ENCODE measurements around the gene DPH1.

Gene DPH1

DNA sequence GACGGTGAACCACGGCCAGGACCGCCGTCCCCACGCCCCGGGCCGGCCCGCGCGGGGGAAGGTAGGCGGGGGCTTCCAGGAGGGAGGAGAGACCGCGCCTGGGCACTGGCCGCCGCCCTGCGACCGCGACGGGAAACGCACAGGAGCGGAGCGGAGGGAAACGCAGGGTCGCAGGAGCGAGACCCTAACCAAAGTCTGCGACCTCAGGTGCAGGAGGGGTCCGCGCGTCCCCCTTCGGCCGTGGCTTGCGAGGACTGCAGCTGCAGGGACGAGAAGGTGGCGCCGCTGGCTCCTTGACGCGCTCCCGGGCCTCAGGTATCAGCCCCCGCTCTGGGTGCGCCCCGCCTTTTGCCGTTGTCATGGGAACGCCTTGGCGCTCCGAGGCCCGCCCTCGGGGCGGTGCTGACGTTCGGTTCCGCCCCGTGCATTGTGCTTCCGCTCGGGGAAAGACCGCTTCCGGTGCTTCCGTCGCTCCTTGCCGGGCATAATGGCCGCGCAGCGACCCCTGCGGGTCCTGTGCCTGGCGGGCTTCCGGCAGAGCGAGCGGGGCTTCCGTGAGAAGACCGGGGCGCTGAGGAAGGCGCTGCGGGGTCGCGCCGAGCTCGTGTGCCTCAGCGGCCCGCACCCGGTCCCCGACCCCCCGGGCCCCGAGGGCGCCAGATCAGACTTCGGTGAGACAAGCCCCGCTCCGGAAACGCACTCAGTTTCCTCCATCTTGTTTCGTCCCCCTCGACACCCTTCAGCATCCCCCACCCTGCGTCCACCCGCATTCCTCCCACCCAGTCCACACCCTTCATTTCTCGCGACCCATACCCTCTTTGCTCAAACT is 11.8 kb downstream of the DPH1 start, which contains the start of gene OVCA2:
TSS of gene OVCA2 (plus strand) at position 462 of the 829 bp plus-strand sequence. CDS start at position 488, 26 bp downstream.
- Histone ChIP-seq H2AFZ (ENCODE audit: low read depth, low read length) (no peak within 1 kb of the TSS), H3K9ac (ENCODE audit: low read length) (peak within 1 kb of the TSS; percentile 85), H4K20me1 (ENCODE audit: insufficient read depth, low read length) (no peaks in the 10 kb centered on the region), H3K9me3 (ENCODE audit: insufficient read depth, low read length) (no peaks in the 10 kb centered on the region), H3K4me1 (ENCODE audit: low read length) (peaks cover 12% of the 10 kb centered on the region), H3K4me3 (ENCODE audit: low read length) (peak within 1 kb of the TSS; percentile 84), H3K27ac (ENCODE audit: low read length) (peak within 1 kb of the TSS; percentile 66), H3K27me3 (ENCODE audit: low read depth, low read length) (no peaks in the 10 kb centered on the region), H3K79me2 (ENCODE audit: low read length) (peaks cover 13% of the 10 kb centered on the region), H3K36me3 (replicated peaks; ENCODE audit: low read depth, low read length) (peaks cover 21% of the 10 kb centered on the region), H3K4me2 (ENCODE audit: low read length) (peak within 1 kb of the TSS; percentile 100)
- no peak for TF ChIP-seq EZH2phosphoT487 (IDR thresholded peaks at IDR 0.05; ENCODE audit: low read depth)
- TF ChIP-seq, protein P1, sequence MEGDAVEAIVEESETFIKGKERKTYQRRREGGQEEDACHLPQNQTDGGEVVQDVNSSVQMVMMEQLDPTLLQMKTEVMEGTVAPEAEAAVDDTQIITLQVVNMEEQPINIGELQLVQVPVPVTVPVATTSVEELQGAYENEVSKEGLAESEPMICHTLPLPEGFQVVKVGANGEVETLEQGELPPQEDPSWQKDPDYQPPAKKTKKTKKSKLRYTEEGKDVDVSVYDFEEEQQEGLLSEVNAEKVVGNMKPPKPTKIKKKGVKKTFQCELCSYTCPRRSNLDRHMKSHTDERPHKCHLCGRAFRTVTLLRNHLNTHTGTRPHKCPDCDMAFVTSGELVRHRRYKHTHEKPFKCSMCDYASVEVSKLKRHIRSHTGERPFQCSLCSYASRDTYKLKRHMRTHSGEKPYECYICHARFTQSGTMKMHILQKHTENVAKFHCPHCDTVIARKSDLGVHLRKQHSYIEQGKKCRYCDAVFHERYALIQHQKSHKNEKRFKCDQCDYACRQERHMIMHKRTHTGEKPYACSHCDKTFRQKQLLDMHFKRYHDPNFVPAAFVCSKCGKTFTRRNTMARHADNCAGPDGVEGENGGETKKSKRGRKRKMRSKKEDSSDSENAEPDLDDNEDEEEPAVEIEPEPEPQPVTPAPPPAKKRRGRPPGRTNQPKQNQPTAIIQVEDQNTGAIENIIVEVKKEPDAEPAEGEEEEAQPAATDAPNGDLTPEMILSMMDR (IDR thresholded peaks at IDR 0.05; ENCODE audit: low read depth, low read length), result peak; percentile 48

DNA sequence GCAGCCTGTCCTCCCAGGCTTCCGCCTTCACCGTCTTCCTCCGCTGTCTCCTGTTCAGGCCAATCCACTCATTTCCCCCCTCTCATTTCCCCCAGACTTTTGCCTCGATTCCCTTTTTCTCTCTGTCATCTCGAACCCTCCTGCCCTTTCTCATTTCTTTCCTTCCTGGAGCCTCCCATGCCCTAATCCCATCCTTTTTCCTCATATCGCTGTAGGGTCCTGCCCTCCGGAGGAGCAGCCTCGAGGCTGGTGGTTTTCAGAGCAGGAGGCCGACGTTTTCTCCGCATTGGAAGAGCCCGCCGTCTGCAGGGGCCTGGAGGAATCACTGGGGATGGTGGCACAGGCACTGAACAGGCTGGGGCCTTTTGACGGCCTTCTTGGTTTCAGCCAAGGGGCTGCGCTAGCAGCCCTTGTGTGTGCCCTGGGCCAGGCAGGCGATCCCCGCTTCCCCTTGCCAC is 12.5 kb downstream of the DPH1 start:
- Histone ChIP-seq H3K4me3 (ENCODE audit: low read length) (peak overlapping the region; percentile 84), H3K9me3 (ENCODE audit: insufficient read depth, low read length) (no peaks in the 10 kb centered on the region), H3K79me2 (ENCODE audit: low read length) (peaks cover 13% of the 10 kb centered on the region), H3K27me3 (ENCODE audit: low read depth, low read length) (no peaks in the 10 kb centered on the region), H3K9ac (ENCODE audit: low read length) (peak overlapping the region; percentile 85), H3K36me3 (replicated peaks; ENCODE audit: low read depth, low read length) (peaks cover 21% of the 10 kb centered on the region), H3K27ac (ENCODE audit: low read length) (peak overlapping the region; percentile 66), H3K4me2 (ENCODE audit: low read length) (peak overlapping the region; percentile 100), H3K4me1 (ENCODE audit: low read length) (peaks cover 12% of the 10 kb centered on the region), H2AFZ (ENCODE audit: low read depth, low read length) (no peak overlapping the region), H4K20me1 (ENCODE audit: insufficient read depth, low read length) (no peaks in the 10 kb centered on the region)
- TF ChIP-seq EZH2phosphoT487 (IDR thresholded peaks at IDR 0.05; ENCODE audit: low read depth), result no peak

DNA sequence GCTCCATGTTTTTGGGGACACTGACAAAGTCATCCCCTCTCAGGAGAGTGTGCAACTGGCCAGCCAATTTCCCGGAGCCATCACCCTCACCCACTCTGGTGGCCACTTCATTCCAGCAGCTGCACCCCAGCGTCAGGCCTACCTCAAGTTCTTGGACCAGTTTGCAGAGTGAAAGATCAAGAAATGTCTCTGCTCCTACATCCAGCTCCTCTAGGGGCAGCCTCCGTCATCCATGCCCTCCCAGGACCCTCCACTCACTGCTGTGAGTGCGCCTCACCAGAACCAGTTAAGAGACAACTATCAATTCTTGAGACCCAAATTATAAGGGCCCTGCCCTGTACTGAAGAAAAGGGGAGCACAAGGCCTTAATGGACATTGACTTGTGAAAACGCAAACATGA is 13.0 kb downstream of the DPH1 start:
- Histone ChIP-seq H3K9me3 (ENCODE audit: insufficient read depth, low read length) (no peaks in the 10 kb centered on the region), H3K4me2 (ENCODE audit: low read length) (peak overlapping the region; percentile 100), H3K4me3 (ENCODE audit: low read length) (peak overlapping the region; percentile 84), H4K20me1 (ENCODE audit: insufficient read depth, low read length) (no peaks in the 10 kb centered on the region), H3K27me3 (ENCODE audit: low read depth, low read length) (no peaks in the 10 kb centered on the region), H3K27ac (ENCODE audit: low read length) (peak overlapping the region; percentile 66; the same call in 1 of the 2 replicates), H2AFZ (ENCODE audit: low read depth, low read length) (no peak overlapping the region), H3K4me1 (ENCODE audit: low read length) (peaks cover 12% of the 10 kb centered on the region), H3K9ac (ENCODE audit: low read length) (peak overlapping the region; percentile 85; the same call in 1 of the 2 replicates), H3K36me3 (replicated peaks; ENCODE audit: low read depth, low read length) (peaks cover 21% of the 10 kb centered on the region), H3K79me2 (ENCODE audit: low read length) (peaks cover 13% of the 10 kb centered on the region)
- TF ChIP-seq, protein P1 (IDR thresholded peaks at IDR 0.05; ENCODE audit: low read depth, low read length), result no peak
- TF ChIP-seq EZH2phosphoT487 (IDR thresholded peaks at IDR 0.05; ENCODE audit: low read depth), result no peak

DNA sequence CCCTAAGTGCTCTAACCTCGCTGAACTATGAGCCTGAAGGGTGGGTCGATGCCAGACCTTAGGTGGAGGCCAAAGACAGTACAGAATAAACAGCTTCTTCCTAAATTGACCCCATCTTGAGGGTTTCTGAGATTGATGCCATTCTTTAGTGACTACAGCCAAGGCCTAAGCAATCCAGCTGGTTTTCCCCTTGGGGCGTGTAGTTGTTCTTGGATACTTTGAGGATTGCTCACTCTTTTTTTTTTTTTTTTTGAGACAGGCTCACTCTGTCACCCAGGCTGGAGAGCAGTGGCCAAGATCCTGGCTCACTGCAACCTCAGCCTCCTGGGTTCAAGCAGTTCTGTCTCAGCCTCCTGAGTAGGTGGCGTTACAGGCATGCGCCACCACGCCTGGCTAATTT is 13.8 kb downstream of the DPH1 start:
- Histone ChIP-seq H2AFZ (ENCODE audit: low read depth, low read length) (no peak overlapping the region), H3K27ac (ENCODE audit: low read length) (no peak overlapping the region), H3K36me3 (replicated peaks; ENCODE audit: low read depth, low read length) (peaks cover 21% of the 10 kb centered on the region), H3K79me2 (ENCODE audit: low read length) (peaks cover 13% of the 10 kb centered on the region), H3K27me3 (ENCODE audit: low read depth, low read length) (no peaks in the 10 kb centered on the region), H3K4me2 (ENCODE audit: low read length) (no peak overlapping the region), H3K4me3 (ENCODE audit: low read length) (no peak overlapping the region), H3K4me1 (ENCODE audit: low read length) (peaks cover 12% of the 10 kb centered on the region), H3K9ac (ENCODE audit: low read length) (no peak overlapping the region), H4K20me1 (ENCODE audit: insufficient read depth, low read length) (no peaks in the 10 kb centered on the region), H3K9me3 (ENCODE audit: insufficient read depth, low read length) (no peaks in the 10 kb centered on the region)
- TF ChIP-seq, protein P1 (IDR thresholded peaks at IDR 0.05; ENCODE audit: low read depth, low read length), result no peak
